DND-41 (cell line): Measurements from ENCODE around the gene C1orf35.

Experiments
- CTCF ChIP-seq: IDR thresholded peaks from 2 replicates; pipeline ENCODE4 v1.5.1; 2012; ENCODE audit warnings: borderline replicate concordance, low read length, moderate library complexity, mild to moderate bottlenecking; ENCODE audit not compliant: poor library complexity, severe bottlenecking; ENCODE audit errors: extremely low read depth
- EZH2 ChIP-seq: IDR thresholded peaks from 3 replicates; pipeline ENCODE4 v1.6.1; 2012; ENCODE audit warnings: borderline replicate concordance, low read depth, mild to moderate bottlenecking, moderate library complexity, low read length, inconsistent platforms; ENCODE audit not compliant: severe bottlenecking

DNA sequence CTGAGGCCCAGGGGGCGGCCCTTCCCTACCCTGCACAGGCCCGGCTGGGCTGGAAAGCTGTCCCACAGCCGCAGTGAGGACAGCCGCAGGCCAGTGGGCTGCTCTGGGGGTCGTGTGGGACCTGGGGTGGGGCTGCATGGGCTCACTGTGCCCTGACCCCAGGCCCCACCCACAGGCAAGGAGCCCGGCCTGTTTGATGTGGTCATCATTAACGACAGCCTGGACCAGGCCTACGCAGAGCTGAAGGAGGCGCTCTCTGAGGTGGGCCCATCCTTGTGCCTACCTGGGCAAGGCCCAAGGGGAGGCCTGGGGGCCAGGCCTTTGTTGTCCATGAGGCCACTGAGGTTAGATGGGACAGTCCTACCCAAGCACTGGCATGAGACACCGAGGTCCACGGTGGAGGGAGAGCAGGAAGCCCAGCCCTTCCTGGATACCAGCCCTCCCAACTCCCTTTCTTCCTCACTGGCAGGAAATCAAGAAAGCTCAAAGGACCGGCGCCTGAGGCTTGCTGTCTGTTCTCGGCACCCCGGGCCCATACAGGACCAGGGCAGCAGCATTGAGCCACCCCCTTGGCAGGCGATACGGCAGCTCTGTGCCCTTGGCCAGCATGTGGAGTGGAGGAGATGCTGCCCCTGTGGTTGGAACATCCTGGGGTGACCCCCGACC lies 45.2 kb upstream of the C1orf35 start:
- no peak for TF ChIP-seq CTCF
- TF ChIP-seq EZH2, result no peak
